Activated CD4-positive, alpha-beta T cell treated with anti-CD3 and anti-CD28 coated beads for 4 hours (primary cell): ENCODE measurements around the gene RASSF8.
"Not testable (repeated sequence)": the region's sequence is repeated elsewhere in the genome, so short reads cannot be mapped to it uniquely, and the experiment has no call there.

ENCODE experiments used
- DNase-seq, 2 donors: peaks; one replicate each; pipeline ENCODE4 v3.0.0-alpha.2; 2020

Gene RASSF8

GRCh38 chr12:26031318-26031717, 72.8 kb downstream of the RASSF8 start:
- no peak for DNase-seq

DNA sequence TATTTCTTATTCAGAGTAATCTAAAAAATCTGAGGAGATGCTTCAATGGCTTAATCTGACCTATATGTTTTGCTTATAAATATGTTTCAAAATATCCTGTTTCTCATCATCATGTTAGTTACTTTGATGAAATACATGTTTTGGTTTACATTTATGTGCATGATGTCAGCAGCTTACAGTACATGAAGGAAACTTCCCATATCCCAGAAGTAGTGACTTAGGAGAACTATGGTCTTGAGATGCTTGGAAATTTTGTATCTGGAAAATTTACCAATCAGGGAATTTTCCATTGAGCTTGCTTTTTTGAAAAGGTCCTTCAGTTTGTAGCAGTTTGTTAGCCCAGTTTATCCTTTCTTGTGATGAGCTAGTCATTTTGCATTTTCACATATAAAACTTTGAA, 73.3 kb downstream of the RASSF8 start:
- no peak for DNase-seq

GRCh38 chr12:26032290-26032689, 73.8 kb downstream of the RASSF8 start:
- no peak for DNase-seq

GRCh38 chr12:26032719-26033241, 74.3 kb downstream of the RASSF8 start:
- DNase-seq, result no peak

- no peak for DNase-seq
Measured at GRCh38 chr12:26034371-26035142, 76.1 kb downstream of the RASSF8 start.

DNA sequence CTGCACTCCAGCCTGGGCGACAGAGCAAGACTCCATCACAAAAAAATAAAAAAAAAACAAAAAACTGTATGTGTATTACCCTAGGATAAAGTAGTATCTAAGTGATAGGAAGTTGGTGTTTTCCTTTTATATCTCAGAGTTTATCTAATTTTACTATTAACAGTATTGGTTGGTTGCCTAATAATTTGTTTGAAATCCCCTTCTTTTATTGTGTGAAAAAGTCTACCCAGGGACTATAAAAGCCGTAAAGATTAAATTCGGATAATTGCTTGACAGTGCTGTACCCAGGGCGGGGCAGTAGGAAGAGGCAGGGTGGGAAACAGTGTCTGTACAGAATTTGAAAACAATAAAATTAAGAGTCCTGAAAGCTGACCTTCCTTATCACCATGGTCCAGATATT, 78.4 kb downstream of the RASSF8 start:
- no peak for DNase-seq

DNA sequence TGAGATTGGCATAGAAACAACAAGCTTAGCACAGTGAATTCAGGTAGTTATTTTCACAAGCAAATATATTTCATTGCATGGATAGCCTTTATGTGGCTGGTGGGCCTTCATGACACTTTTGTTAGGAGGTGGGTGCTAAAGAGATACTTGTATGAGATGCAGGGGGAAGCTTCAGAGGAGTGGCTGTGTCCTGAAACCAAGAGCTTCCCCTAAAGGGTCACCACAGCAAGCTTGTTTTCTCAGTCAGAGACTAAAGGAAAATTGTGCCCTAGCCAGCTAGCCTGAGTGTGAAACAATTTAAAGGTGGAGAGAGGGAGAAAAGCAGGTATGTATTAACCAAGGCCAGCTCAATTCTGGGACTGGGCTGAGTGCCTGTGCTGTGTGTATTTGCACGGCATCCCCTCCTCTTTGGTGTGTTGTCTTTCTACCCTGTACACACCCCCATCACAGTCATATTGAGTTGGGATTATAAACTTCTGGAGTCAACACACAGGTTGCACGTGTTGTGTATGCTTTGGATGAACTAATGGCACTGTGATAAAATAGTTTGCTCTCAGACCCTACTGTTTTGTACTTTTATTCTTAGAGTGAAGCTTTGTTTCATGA, 79.2 kb downstream of the RASSF8 start:
- DNase-seq, result no peak

DNA sequence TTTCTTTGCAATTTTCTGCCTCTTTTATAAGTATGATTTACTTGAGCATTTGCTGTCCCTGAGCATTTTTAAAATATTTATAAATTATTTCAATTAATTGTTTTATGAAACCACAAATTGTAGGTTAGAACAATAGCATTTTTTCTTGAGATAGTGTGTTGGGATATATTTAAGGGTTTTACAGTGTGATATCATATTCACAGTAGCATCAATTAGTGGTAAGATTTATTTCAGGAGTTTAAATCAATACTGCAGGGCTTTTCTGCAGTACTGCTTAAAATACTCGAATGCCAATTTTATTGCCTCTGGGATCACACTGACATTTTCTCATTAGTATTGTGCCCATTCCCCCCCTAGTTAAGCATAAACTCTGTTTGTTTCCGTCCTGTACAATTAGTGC, 84.2 kb downstream of the RASSF8 start:
- DNase-seq, result no peak

DNA sequence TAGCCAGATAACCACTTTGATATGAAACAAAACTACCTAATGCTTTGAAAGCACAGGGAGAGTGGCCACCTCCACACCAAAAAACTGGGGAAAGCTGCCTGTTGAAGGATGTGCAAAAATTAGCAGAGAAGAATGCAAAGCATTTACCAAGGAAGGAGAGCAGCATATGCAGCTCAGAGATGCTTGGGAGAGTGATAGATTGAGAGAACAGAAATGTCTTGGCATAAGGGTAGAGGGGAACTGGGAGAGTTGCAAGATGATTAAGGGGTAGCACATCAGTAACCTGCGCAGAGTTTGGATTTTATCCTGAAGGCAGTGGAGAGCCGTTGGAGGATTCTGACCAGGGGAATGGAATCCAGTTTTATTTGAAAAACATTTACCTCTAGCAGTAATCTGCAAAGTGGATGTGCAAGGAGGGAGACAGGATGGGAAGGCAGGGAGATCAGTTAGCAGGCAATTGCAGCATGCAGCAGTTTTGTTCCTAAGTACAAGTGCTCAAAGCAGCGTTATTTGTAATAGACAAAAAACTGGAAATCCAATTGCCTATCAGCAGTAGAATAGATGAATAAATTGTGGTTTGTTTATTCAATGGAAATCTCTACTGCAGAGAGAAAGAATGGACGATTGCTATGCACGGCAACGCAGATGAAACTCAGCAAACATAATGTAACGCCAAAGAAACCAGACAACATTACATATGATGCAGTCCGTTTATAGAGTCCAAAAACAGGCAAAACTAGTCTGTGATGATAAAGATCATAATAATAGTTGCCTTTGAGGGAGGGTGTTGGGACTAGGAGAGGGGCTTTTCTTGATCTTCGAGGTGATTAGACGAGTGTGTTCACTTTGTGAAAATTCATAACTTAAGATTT, 84.9 kb downstream of the RASSF8 start:
- no peak for DNase-seq

- no peak for DNase-seq
Measured at GRCh38 chr12:26044007-26044394, 85.5 kb downstream of the RASSF8 start.

- DNase-seq, result no peak
Measured at GRCh38 chr12:26044592-26044991, 86.1 kb downstream of the RASSF8 start.

DNA sequence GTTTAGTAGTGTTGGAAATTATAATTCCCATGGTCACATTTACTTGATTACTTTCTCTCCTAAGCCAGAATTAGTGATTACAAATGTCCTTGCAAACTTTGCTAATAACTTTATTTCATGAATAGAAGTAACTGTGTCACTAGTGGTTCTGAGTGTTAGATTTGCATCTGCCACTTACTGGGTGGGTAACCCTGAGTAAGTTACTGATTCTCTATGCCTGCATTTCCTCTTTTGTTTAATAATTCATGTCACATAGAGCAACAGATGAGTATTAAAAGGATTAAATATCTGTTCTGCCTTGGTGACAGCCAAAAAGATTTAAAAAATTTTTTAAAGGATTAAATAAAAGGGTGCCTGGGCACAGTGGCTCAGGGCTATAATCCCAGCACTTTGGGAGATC, 87.7 kb downstream of the RASSF8 start:
- no peak for DNase-seq

- no peak for DNase-seq
Measured at GRCh38 chr12:26046906-26047305, 88.4 kb downstream of the RASSF8 start.

DNA sequence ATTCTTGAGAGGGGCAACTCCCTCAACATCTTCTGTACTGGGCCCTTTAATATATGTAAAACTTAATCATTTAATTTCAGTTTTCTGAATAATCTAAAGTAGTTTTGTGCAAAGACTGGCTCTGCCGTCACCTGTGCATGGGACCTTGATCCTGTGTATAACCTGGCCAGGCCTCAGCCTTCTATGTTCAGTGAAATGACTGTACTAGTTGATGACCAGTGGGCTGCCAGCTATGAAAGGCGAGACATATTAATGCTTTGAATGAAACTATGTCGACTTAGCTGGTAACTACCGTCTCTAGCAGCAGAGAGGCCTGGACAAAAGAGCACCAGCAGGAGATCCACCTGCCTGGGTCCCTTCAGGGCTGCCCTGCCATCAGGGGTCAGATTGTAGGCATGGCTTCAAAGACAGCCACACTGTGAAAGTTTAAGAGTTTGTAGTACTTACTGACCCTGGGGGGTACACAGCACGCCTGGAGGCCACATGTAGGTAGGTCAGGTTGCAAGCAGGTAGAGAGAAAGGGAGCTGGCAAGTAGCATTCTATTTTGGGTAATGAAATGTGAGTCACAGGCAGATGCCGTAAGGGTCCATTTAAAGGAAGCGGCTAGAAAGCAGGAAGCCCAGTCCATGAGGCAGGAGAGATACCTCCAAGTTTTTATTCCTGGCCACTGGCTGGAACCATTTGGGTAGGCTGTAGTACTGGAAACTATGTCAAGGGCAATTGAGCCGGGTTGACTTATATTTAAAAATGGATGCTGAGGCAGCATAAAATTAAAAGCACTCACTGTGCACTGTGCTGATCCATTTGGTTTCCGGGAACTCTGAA, 89.1 kb downstream of the RASSF8 start:
- no peak for DNase-seq

- no peak for DNase-seq
Measured at GRCh38 chr12:26052652-26053051, 94.2 kb downstream of the RASSF8 start.

- no peak for DNase-seq
Measured at GRCh38 chr12:26054383-26054782, 95.9 kb downstream of the RASSF8 start.

GRCh38 chr12:26055087-26055486, 96.6 kb downstream of the RASSF8 start:
- DNase-seq, result no peak

DNA sequence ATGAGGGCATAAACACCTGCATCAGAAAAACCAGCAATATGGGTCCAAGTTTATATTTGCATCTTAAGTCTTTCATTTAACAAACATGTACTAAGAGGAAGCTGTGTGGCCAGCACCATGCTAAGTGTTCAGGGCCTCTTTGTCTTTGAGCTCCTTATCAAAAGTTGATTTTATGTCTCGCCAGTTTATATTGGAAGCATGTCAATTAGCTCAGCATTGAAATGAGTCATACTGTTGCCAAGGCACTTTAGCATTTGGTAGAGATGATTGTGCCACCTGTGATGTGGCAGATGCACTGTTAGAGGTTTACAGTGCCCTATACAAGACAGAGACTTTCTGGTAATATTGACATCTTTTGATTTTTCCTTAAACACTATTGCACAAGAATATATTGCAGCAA, 97.9 kb downstream of the RASSF8 start:
- no peak for DNase-seq

DNA sequence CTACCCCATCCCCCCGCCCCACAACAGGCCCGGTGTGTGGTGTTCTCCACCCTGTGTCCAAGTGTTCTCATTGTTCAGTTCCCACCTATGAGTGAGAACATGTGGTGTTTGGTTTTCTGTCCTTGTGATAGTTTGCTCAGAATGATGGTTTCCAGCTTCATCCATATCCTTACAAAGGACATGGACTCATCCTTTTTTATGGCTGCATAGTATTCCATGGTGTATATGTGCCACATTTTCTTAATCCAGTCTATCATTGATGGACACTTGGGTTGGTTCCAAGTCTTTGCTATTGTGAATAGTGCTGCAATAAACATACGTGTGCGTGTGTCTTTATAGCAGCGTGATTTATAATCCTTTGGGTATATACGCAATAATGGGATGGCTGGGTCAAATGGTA, 98.8 kb downstream of the RASSF8 start:
- DNase-seq, result not testable (repeated sequence)

DNA sequence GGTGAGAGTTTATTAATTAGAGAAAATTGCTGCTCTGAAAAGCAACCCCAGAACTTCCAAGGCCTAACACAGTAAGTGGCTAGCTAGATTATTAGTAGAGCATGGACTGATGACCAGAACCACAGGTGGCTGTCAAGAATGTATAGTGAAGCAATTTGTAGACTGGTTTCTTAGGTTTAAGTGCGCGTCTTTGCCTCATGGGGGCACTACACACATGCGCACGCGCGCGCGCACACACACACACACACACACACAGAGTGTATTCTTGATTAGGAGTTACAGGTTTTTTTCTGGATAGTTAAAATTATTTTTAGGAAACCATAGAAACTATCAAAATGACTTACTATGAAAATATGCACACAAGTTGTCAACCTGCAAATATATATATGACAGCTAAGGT, 99.8 kb downstream of the RASSF8 start:
- no peak for DNase-seq

DNA sequence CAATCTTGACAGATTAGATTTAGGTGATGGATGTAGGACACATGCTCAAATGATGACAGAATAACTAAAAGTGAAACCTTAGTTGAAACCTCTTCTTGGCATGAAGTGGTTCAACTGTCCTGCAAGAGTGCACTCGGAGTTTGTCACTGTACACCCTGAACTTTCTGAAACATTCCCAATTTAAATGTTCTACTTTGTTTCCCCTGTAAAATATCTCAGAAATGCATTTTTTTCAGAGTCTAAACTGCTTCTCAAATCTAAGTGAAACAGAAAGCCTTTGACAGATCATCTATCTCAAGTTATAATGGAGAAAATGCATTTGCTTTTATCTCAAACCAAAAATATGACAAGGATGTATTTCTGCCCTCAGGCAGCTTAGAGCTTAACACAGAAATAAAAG, 100.3 kb downstream of the RASSF8 start:
- DNase-seq, result no peak

DNA sequence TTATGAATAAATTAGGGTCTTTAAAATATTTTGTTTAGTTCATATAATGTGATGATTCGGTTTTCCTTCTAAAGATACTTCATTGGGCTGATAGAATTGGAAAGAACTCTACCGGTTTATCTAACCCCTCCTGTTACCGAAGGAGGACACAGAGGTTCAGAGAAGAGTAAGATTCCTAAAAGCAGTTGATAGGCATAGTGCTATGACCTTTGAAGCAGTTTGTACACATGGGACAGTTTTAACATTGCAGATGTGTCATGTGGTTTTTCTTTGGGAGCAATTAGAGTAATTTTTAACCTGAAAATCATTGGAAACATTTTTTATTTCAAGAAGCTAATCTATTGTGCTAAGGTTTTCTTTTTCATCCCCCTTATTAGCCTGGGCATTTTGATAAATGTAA, 103.5 kb downstream of the RASSF8 start:
- DNase-seq, result no peak

GRCh38 chr12:26062566-26062965, 104.1 kb downstream of the RASSF8 start:
- DNase-seq, result no peak
